HepG2 (cell line): ENCODE results near the gene BRIP1. TPM values are rescaled to one million over a fixed set of nuclear protein-coding genes. Genes with fewer than 3 reads are reported as not detected.

Experiments
- KLF6 ChIP-seq: IDR thresholded peaks from 2 replicates; pipeline ENCODE4 v1.8.0; 2016; ENCODE audit warnings: missing biosample characterization, missing genetic modification reagents
- PITX1 ChIP-seq: sonication (generic); formaldehyde crosslinking; IDR thresholded peaks from 2 replicates; pipeline ENCODE4 v1.5.1; 2020; ENCODE audit warnings: mild to moderate bottlenecking, missing genetic modification reagents
- PLRG1 ChIP-seq: fragments of 450-650 bp; conservative IDR thresholded peaks from 2 replicates; pipeline ENCODE4 v1.6.1; 2016
- REL ChIP-seq: sonication (generic); formaldehyde crosslinking; conservative IDR thresholded peaks from 2 replicates; pipeline ENCODE4 v1.8.0; 2022; ENCODE audit warnings: mild to moderate bottlenecking, missing genetic modification reagents, moderate library complexity
- SCMH1 ChIP-seq: sonication (generic); formaldehyde crosslinking; IDR thresholded peaks from 2 replicates; pipeline ENCODE4 v1.9.0; 2021; ENCODE audit warnings: missing genetic modification reagents, mild to moderate bottlenecking, borderline replicate concordance
- SIX4 ChIP-seq: sonication (generic); formaldehyde crosslinking; IDR thresholded peaks from 2 replicates; pipeline ENCODE4 v1.4.0; 2020; ENCODE audit warnings: missing genetic modification reagents
- SMC3 ChIP-seq: IDR thresholded peaks from 2 replicates; pipeline ENCODE4 v1.6.1; 2011; ENCODE audit warnings: low read length, improper control_type of control experiment
- TOE1 ChIP-seq: sonication (generic); formaldehyde crosslinking; IDR thresholded peaks from 2 replicates; pipeline ENCODE4 v1.4.0; 2020; ENCODE audit warnings: mild to moderate bottlenecking, missing genetic modification reagents
- ZNF550 ChIP-seq: sonication (generic); formaldehyde crosslinking; IDR thresholded peaks from 2 replicates; pipeline ENCODE4 v1.4.0; 2020; ENCODE audit warnings: mild to moderate bottlenecking, missing genetic modification reagents, borderline replicate concordance
- ZNF577 ChIP-seq: sonication (generic); formaldehyde crosslinking; IDR thresholded peaks from 2 replicates; pipeline ENCODE4 v1.4.0; 2020; ENCODE audit warnings: mild to moderate bottlenecking, low read depth, missing genetic modification reagents, borderline replicate concordance
- ZNF615 ChIP-seq: sonication (generic); formaldehyde crosslinking; IDR thresholded peaks from 2 replicates; pipeline ENCODE4 v1.5.0; 2020; ENCODE audit warnings: mild to moderate bottlenecking, missing genetic modification reagents, borderline replicate concordance
- polyA plus RNA-seq, 8 experiments: library from polyadenylated mRNA; depleted of rRNA in 3 of 8; stranded (reverse) in 7 of 8; unstranded in 1 of 8; fragments of >200 nt; fragmentation: Illumina TruSeq in 4 of 8; extraction: Trizol in 4 of 8; gene quantifications; 2 replicates each; pipeline versions ENCODE4 v1.2.1 to v1.2.3, GENCODE V29; 2011 to 2016; ENCODE audit warnings: low read depth in 4 of 8, missing spikeins in 1 of 8, mixed read lengths in 1 of 8; ENCODE audit not compliant: insufficient read depth in 1 of 8
- total RNA-seq, 5 experiments: library from RNA; depleted of rRNA; stranded (reverse); fragments of >200 nt; fragmentation: Illumina TruSeq; extraction: Trizol; gene quantifications; 2 replicates each; pipeline ENCODE4 v1.2.3, GENCODE V29; 2016; ENCODE audit warnings: low read depth in 1 of 5
- TF ChIP-seq, protein P1 (sequence below): sonication (generic); formaldehyde crosslinking; IDR thresholded peaks from 2 replicates; pipeline ENCODE4 v1.4.0; 2020; ENCODE audit warnings: mild to moderate bottlenecking, missing genetic modification reagents, borderline replicate concordance
- TF ChIP-seq, protein P2 (sequence below): sonication (generic); formaldehyde crosslinking; IDR thresholded peaks from 2 replicates; pipeline ENCODE4 v1.4.0; 2020; ENCODE audit warnings: missing genetic modification reagents
- TF ChIP-seq, protein P3 (sequence below): sonication (generic); formaldehyde crosslinking; IDR thresholded peaks from 2 replicates; pipeline ENCODE4 v1.5.0; 2020; ENCODE audit warnings: mild to moderate bottlenecking, missing genetic modification reagents, moderate library complexity
- TF ChIP-seq, protein P4 (sequence below): sonication (generic); formaldehyde crosslinking; IDR thresholded peaks from 2 replicates; pipeline ENCODE4 v1.4.0; 2020; ENCODE audit warnings: missing genetic modification reagents
- TF ChIP-seq, protein P5 (sequence below): sonication (generic); formaldehyde crosslinking; IDR thresholded peaks from 2 replicates; pipeline ENCODE4 v1.4.0; 2020; ENCODE audit warnings: mild to moderate bottlenecking, missing genetic modification reagents
- TF ChIP-seq, protein P6 (sequence below): sonication (generic); formaldehyde crosslinking; IDR thresholded peaks from 2 replicates; pipeline ENCODE4 v1.8.0; 2022; ENCODE audit warnings: mild to moderate bottlenecking, missing genetic modification reagents, borderline replicate concordance

The BRIP1 gene
- total and polyA plus RNA-seq, 2 of the 13 experiments (the other 11 are each of a cell fraction or from before 2014, with no cell fraction given) = 3.8 to 27.7 TPM

DNA sequence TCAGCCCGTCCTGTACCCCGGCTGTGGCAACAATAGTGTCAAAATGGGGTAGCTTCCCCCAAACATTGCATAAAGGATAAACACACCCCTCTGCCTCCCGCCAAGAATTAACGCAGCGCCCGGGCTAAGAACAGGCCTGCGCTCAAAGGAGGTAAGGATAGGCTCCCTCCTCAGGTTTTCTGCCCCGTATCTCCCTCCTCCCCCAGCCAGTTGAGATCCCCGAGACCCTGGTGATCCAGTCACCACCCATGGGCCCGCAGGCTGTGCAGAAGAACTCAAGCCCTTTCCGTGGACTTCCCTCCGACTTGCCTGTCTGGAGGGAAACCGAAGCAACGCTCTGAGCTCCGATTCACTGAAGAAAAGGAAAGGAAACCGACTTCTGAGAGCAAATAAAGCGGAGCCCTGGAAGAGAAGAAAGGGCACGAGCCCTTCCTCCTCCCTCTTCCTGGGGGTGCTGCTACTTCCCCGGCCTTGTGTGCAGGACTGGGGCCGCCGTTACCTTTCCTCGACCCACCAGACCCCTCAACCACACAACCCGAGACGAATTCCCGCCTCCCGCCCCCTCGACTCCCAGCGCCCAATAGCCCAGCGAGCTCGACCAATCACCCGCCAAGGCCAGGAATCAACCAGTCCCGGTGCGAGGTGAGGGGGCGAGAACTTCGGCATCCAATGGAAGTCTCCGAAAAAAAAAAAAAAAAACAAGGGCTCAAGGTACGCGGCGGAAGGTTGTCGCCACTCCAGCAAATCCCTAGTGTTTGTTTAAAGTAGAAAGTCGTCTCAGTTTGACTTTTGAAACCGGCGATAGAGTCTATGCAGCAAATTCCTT is at the start of gene BRIP1 (continued):
- TF ChIP-seq, protein P1, sequence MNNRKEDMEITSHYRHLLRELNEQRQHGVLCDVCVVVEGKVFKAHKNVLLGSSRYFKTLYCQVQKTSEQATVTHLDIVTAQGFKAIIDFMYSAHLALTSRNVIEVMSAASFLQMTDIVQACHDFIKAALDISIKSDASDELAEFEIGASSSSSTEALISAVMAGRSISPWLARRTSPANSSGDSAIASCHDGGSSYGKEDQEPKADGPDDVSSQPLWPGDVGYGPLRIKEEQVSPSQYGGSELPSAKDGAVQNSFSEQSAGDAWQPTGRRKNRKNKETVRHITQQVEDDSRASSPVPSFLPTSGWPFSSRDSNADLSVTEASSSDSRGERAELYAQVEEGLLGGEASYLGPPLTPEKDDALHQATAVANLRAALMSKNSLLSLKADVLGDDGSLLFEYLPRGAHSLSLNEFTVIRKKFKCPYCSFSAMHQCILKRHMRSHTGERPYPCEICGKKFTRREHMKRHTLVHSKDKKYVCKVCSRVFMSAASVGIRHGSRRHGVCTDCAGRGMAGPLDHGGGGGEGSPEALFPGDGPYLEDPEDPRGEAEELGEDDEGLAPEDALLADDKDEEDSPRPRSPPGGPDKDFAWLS (CRISPR knock-in tag) = peak; percentile 75; the same call in 1 of the 2 replicates
- TF ChIP-seq ZNF550 (CRISPR knock-in tag) (no peak), SCMH1 (no peak), SMC3 (no peak), PLRG1 (no peak), TOE1 (CRISPR knock-in tag) (no peak), SIX4 (no peak), KLF6 (no peak), ZNF577 (CRISPR knock-in tag) (peak; percentile 72; the same call in 1 of the 2 replicates), ZNF615 (CRISPR knock-in tag) (no peak), PITX1 (CRISPR knock-in tag) (peak; percentile 41; the same call in 1 of the 2 replicates), REL (CRISPR knock-in tag) (0 out of 2 replicates have a peak, but pooled peaks have one; percentile 32)
- TF ChIP-seq, protein P2, sequence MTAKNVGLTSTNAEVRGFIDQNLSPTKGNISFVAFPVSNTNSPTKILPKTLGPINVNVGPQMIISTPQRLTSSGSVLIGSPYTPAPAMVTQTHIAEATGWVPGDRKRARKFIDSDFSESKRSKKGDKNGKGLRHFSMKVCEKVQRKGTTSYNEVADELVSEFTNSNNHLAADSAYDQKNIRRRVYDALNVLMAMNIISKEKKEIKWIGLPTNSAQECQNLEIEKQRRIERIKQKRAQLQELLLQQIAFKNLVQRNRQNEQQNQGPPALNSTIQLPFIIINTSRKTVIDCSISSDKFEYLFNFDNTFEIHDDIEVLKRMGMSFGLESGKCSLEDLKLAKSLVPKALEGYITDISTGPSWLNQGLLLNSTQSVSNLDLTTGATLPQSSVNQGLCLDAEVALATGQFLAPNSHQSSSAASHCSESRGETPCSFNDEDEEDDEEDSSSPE (CRISPR knock-in tag) = peak; percentile 96
- TF ChIP-seq, protein P3, sequence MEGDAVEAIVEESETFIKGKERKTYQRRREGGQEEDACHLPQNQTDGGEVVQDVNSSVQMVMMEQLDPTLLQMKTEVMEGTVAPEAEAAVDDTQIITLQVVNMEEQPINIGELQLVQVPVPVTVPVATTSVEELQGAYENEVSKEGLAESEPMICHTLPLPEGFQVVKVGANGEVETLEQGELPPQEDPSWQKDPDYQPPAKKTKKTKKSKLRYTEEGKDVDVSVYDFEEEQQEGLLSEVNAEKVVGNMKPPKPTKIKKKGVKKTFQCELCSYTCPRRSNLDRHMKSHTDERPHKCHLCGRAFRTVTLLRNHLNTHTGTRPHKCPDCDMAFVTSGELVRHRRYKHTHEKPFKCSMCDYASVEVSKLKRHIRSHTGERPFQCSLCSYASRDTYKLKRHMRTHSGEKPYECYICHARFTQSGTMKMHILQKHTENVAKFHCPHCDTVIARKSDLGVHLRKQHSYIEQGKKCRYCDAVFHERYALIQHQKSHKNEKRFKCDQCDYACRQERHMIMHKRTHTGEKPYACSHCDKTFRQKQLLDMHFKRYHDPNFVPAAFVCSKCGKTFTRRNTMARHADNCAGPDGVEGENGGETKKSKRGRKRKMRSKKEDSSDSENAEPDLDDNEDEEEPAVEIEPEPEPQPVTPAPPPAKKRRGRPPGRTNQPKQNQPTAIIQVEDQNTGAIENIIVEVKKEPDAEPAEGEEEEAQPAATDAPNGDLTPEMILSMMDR (CRISPR knock-in tag) = no peak
- TF ChIP-seq, protein P4, sequence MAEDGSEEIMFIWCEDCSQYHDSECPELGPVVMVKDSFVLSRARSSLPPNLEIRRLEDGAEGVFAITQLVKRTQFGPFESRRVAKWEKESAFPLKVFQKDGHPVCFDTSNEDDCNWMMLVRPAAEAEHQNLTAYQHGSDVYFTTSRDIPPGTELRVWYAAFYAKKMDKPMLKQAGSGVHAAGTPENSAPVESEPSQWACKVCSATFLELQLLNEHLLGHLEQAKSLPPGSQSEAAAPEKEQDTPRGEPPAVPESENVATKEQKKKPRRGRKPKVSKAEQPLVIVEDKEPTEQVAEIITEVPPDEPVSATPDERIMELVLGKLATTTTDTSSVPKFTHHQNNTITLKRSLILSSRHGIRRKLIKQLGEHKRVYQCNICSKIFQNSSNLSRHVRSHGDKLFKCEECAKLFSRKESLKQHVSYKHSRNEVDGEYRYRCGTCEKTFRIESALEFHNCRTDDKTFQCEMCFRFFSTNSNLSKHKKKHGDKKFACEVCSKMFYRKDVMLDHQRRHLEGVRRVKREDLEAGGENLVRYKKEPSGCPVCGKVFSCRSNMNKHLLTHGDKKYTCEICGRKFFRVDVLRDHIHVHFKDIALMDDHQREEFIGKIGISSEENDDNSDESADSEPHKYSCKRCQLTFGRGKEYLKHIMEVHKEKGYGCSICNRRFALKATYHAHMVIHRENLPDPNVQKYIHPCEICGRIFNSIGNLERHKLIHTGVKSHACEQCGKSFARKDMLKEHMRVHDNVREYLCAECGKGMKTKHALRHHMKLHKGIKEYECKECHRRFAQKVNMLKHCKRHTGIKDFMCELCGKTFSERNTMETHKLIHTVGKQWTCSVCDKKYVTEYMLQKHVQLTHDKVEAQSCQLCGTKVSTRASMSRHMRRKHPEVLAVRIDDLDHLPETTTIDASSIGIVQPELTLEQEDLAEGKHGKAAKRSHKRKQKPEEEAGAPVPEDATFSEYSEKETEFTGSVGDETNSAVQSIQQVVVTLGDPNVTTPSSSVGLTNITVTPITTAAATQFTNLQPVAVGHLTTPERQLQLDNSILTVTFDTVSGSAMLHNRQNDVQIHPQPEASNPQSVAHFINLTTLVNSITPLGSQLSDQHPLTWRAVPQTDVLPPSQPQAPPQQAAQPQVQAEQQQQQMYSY = no peak
- TF ChIP-seq, protein P5, sequence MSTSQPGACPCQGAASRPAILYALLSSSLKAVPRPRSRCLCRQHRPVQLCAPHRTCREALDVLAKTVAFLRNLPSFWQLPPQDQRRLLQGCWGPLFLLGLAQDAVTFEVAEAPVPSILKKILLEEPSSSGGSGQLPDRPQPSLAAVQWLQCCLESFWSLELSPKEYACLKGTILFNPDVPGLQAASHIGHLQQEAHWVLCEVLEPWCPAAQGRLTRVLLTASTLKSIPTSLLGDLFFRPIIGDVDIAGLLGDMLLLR (CRISPR knock-in tag) = no peak; the same call in 1 of the 2 replicates
- TF ChIP-seq, protein P6, sequence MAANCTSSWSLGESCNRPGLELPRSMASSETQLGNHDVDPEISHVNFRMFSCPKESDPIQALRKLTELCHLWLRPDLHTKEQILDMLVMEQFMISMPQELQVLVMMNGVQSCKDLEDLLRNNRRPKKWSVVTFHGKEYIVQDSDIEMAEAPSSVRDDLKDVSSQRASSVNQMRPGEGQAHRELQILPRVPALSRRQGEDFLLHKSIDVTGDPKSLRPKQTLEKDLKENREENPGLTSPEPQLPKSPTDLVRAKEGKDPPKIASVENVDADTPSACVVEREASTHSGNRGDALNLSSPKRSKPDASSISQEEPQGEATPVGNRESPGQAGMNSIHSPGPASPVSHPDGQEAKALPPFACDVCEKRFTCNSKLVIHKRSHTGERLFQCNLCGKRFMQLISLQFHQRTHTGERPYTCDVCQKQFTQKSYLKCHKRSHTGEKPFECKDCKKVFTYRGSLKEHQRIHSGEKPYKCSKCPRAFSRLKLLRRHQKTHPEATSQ = peak; percentile 21; the same call in 1 of the 2 replicates
